HG03060 (cell line): Measurements from ENCODE around the gene AMBN.

Source experiments
- ATAC-seq: cut with Tn5 transposase; IDR thresholded peaks from one replicate; pipeline ENCODE4 v1.9.1; 2021; ENCODE audit warnings: low read depth, moderate number of reproducible peaks; ENCODE audit not compliant: unreplicated experiment

AMBN gene, protein sequence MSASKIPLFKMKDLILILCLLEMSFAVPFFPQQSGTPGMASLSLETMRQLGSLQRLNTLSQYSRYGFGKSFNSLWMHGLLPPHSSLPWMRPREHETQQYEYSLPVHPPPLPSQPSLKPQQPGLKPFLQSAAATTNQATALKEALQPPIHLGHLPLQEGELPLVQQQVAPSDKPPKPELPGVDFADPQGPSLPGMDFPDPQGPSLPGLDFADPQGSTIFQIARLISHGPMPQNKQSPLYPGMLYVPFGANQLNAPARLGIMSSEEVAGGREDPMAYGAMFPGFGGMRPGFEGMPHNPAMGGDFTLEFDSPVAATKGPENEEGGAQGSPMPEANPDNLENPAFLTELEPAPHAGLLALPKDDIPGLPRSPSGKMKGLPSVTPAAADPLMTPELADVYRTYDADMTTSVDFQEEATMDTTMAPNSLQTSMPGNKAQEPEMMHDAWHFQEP

DNA sequence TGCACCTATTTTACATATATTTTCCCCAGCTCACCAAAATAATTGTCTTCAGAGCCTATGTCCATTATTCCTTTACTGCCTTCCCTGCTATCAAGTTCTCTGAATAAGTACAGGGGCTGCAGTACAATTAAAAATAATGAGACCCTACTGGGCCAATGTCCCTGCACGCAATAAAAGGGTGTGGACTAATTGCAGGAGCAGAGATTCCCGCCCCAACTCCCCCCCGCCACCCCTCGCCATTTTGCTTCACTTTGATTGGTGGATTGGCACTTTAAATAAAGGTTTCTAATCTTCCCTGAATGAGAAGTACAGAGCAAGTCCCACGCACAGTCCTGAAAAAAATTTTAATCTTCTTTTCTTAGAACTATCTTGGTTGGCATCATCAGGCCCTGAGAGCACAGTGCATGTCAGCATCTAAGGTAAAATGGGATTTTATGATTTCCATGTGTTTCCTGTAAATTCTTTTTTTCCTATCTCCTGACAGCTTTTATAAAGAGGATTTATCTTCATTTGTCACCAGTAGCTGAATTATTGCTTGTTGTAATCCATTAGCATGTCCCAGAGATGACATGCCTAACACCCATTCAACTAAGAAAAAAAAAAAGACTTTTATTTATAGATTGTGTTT lies at the start of gene AMBN:
TSS of gene AMBN (plus strand) at position 302 of the 628 bp plus-strand sequence. CDS start at position 405, 103 bp downstream.
- no peak for ATAC-seq

DNA sequence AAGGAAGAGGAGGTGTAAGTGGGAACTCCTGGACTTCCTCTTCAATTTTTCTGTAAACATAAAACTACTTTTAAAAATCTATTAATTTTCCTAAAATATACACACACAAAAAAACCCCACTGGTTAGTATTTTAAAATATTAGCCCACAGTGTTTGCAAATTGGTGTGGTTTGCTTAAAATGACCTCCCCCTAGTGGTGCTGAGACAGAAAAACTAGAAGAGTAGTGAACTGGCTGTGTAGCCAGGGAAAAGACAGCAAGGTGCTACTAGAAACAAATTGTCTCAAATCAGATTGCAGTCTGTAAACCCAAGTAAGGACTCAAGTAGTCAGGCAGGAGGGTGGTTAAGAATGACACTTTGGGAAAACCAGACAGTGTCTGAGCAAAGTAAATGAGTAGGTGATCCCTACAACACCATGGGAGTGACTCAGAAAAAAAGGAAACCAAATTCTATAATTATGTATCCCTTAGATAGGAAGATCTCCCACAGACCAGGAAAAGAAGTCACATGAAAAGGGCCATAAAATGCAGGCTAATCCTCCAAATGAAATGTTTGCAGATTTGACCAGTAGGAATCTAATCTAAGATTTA lies 47.7 kb upstream of the AMBN start:
- ATAC-seq = peak; percentile 68

DNA sequence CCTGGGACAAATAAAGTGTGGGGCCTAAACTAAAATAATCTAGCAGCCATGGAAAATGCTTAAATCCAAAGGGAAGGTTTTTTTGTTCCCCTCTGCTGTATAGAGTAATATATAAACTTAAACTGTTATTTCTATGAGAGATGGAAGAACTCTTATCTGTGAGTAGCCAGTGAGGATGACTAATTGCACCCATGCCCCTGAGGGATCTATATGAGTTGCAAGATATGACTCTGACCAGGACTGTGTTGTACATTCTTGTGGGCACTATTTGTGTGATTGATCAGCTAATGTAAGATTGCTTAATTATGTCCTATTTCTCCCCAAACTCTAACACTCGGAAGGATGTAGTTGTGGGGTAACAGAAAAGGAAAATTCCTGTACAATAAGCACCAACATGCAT lies 35.2 kb upstream of the AMBN start:
- ATAC-seq = no peak

DNA sequence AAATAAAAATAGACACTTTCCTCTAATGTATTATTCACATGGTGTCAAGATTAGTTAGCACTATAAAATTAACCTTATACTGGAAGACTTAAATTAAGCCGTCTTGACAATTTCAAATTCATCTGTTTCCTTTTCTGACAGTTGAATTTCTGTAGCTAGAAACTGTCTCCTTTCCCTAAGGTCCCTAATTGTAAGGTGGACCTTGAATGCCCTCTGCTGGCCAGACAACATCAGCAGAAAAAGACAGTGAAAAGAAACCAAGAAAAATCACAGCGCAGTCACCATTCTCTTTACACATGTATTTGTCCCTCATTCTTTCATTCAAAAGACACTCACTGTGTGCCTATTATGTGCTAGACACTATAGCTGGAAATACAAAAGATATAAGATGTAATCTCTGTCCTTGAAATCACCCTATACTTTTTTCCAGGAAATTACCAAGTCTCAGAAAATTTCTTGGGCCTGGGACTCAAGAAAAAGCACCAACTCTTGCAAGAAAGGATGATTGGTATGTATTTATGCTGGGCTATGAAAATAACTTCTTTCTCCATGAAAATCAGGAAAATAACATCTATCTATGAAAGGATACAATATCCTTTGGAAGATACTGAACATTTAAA lies 32.7 kb upstream of the AMBN start:
- no peak for ATAC-seq

DNA sequence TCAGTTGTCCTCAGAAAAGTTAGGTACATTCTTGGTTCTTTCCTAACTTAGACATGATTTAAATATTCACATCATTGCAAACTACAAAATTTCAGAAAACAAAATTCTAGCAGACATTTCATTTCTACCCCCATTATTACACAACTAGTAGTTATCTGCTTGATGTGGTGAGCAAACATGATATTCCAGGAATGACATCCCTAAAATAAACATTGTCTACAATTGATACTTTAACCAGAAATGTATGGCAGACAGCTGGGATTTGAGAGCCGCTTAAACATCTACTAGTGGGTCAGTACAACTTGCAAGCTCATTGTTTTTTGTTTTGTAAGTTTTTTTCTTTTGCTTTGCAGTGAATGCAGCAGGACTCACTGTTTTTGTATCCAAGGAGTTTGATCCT lies 32.1 kb upstream of the AMBN start:
- ATAC-seq = no peak

DNA sequence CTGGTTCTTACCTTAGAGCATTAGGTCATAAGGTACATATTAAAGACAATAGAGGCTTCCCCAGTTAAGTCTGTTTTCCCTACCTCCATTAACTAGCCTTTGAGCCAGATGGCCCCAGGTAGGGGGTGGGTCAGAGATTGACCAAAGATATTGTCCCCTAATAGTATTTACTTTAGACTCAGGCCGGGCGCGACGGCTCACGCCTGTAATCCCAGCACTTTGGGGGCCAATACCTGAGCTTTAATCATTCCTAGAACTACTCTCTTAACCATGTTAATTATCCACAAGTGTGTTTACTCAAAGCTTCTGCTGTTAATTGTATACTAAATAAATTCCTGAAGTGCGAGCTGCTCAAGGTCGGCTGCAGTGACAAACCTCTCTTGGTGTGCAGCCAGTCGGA lies 28.0 kb upstream of the AMBN start:
- ATAC-seq = no peak

DNA sequence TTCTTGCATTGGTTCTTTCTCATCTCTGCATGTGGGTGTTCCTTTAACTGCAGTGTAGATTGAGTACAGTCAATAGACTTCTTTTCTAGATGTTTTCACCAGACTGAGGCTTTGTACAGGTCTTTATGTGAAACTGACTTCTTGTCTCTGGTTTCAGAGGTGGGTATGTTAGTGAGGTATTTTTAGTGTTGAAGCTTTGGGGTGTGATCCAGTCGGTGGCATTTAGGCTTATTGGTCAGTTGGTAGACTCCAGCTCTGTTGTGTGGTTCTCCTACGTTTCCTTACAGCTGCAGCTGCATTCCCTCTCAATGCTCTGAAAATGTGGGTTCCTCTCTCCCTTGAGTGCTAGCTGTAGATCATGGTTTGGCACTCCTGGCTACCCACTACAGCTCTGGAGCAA lies 21.3 kb upstream of the AMBN start:
- no peak for ATAC-seq

DNA sequence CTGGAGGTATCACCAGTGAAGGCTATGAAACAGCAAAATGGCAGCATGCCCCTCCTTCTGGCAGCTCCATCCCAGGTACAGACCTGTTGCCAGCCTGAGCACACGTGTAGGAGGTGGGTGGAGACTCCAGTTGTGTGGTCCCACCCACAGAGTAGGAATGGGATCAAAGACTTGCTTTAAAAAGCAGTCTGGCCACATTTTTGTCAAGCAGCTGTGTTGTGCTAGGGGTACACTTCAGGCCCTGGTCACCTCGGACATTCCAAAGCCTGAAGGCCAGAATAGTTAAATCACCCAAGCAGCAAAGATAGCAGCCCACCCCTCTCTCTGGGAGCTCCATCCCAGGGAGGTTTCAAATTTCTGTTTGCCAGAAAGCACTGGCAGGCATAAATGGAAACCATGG lies 20.3 kb upstream of the AMBN start:
- ATAC-seq = no peak

DNA sequence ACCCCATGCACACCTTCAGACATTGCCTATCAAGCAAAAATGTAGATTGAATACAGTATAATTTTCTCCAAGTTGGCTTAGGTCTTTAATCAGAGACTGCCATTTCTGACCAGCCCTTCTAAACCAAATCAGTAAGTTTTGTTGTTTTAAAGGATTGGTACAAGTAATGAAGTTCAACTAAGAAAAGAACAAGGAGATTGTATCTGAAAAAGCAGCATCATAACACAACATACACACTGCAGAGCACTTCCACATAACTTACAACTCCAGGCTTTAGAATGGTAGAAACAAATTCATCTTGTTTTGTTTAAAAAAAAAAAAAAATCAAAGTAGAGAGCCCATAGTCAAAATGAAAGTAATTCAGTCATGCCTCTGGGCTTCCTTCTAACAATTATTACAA lies 16.1 kb upstream of the AMBN start:
- ATAC-seq = no peak

DNA sequence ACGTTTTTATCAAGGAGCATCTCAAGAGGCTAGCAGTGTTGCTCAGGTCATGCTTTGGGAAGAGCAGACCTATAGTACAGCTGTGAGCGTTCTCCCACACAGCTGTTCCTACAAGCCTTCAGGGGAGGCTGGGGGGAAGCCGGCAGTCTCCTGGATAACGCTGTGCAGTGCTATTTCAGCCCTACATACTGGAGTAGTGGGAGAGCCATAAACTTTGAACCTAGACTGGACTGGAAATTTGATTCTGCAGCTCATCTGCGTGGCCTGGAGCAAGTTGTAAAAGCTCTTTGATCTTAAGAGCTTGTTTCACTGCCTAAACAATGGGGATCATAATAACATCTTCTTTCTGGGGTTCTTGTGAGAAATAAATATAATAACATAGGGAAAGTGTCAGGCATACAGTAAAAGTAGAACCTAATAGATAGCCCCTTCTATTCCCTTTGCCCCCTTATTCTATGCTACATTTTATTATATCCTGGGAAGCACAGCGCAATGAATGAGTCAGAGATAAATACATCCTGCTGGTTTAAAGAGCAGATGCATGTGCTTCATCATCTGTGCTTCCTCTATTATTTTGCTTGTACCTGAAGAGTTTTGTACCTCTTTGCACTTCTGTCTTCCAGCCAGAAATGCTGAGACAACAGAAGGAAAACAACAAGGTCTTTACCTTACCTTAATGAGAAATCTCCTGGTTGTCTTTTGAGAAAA lies 14.7 kb upstream of the AMBN start:
- no peak for ATAC-seq

DNA sequence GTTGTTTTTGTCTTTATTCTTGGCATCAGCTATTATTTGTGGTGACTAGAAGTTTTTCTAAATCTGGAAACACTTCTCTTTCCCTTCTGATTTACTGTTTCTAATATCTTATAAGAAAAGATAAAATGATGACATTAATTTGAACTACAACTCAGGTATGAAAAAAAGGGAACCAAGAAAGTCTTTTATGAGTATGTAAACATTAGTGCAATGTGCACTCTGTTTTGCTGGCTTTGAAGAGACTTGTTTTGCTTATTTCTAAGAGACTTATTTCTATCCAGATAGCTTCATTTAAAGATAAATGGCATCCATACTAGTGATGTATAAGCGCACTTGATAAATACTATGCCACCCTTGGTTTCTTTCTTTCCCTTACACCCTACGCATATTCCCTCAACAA lies 10.1 kb upstream of the AMBN start:
- ATAC-seq = no peak

DNA sequence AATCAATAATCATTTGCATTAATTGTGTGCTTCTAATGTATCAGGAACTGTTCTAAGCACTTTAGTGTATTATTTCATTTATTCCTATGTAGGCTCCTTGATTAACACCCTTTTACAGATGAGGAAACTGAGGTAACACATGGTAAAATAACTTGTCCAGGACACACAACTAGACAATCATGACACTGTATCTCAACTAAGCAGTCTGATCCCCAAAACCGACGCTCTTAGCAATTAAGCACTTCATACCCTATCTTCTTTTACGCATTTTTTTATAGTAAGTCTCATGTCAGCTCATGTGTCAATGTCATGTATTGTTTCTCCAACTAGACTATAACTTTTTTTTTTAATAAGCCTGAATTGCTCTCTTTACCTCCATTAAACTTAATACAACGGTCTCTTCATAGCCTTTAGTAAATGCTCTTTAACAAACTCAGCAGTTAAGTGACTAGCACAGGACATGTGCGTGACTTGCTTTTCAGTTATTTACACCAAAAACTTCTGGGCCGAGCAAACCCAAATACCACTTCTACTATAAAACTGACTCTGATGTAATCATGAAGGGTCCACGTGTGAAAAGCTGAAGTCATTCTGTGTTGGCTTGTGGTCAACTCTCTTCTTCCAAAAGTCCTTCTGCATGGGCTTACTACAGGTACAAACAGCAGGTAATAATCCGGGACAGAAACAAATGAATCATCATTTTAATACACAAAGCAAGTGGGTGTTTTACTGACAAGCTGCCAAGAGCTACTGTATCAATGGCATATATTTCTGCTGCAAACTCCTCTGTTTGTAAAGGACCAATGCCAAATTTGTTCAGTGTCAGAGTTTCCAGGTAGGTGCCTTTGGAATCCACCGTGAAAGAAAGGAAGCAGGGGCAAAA lies 7.9 kb upstream of the AMBN start:
- ATAC-seq = no peak

DNA sequence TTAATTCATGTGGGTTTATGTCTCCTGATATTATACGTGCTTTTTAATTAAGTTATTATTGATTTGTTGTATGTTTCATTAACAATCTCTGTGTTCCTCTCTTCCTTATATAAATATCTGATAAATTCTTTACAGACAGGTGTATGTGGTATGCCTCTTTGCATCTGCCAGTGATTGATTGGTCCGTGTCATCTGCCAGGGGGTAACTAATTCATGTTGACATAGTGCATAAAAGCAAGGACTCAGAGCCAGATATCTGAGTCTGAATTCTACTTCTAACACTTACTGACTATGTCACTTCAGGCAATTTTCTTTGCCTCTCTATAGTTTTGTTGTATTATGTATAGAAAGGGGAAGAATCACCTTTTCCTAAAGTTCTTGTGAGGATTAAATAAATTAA lies 5.2 kb upstream of the AMBN start:
- ATAC-seq = no peak

DNA sequence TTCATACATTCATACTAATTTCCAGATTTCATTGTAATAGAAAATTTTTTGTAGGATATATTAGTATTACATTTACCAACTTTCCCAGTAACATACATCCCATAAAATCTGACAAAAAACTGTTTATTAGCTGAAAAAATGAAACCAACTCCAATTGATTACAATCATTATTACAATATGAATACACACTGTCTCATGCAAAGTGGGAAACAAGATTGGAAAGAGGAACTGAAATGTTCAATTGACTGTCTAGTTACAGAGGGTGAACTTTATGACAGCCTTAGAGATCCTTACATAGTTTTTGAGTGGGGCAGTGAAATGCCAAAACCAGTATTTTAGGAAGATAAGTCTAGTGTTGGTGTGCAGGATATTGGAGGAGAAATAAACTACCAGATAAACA lies 2.3 kb upstream of the AMBN start:
- peak; percentile 92 for ATAC-seq

DNA sequence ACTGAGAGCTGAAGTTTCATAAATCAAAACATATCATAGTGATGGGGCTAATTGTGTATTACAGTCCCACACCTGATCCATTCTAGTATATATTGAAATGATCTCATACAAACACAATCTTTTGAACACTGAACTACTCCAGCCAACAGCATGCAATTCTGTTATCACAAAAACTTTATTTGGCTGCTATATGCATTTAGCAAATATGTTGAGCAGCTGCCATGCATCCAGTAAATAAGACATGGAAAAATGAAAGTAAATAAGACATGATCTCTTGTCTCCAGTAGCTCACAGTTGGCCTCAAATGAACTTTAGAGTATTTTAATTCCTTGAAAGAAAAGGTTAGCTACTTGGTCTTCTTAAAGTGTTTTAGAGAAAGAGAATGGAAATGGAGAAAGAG lies 2.1 kb downstream of the AMBN start:
- no peak for ATAC-seq

DNA sequence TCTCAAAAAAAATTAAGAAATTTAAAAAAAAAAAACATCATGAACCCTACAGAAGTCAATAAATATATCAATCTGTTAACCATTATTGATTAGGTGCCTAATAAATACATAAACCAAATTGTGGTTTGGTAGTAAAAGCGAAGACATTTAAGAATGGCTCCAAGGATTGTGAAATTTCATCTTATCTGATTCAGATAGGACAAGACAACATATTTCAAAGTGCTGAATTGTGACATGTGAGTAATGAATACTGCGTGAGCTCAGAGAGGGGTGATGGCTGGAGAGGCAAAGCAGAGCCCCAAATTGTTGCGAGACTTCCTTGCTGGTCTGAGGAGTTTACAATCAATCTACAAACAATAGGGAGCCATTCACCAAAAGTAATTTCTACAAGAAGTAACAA lies 8.2 kb downstream of the AMBN start:
- no peak for ATAC-seq

DNA sequence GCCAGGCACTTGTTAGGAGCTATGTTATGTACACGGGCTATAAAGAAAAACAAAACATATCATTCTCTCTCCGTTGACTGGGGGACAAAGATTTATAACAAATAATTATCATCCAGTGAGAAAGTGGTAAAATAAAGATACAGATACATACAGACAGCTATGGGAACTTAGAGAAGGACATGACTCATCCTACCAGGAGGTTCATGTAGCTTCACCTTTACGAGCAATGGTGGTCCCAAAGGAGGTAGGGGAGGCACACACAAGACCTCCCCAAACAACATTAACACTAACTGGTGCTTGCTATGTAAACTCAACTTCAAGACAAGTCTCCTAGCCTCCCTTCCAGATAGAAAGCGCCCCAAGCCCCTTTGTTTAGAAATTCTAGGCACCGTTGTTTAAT lies 8.9 kb downstream of the AMBN start:
- no peak for ATAC-seq

DNA sequence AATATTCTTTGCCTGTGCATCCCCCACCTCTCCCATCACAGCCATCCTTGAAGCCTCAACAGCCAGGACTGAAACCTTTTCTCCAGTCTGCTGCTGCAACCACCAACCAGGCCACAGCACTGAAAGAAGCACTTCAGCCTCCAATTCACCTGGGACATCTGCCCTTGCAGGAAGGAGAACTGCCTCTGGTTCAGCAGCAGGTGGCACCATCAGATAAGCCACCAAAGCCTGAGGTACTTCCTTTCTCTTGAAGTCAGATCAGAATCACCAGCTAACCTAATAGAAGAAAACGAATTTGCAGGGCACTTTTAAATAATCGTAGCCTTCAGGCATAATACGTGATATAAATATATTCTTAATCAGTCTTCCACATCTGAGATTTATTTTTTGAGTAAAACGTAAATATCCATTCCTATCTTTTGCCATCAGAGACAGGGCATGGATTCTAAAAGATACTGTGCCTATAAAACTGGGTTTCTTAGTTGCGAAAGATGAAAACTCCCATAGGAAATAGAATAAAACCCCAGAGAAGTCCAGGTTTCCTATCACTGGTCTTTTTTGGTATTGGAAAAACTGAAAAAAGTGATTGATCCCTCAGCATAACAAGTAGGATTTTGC lies 9.5 kb downstream of the AMBN start:
- ATAC-seq = peak; percentile 80

DNA sequence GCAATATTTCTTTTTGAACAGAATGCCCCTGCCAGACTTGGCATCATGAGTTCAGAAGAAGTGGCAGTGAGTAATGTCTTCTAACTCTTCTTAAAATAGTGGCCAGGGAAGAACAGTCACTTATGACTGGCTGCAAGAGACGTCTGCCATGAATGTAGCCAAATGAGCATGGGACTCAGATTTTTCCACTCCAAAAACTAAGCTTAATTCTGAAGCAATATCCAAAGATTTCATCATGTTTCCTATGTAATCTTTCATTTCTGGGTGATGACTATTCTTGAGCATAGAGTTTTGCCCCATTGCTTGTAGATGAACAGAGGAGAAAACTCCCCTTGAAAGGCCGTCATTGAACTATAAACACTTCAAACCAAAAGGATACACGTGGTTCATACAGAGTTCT lies 11.8 kb downstream of the AMBN start:
- no peak for ATAC-seq
